Measurements from ENCODE around the gene PLA2G4D. TPM values are rescaled to one million over a fixed set of nuclear protein-coding genes. Genes with fewer than 3 reads are reported as not detected.

The PLA2G4D gene
- total RNA-seq, 1 donor from 2014 or later: not detected

DNA sequence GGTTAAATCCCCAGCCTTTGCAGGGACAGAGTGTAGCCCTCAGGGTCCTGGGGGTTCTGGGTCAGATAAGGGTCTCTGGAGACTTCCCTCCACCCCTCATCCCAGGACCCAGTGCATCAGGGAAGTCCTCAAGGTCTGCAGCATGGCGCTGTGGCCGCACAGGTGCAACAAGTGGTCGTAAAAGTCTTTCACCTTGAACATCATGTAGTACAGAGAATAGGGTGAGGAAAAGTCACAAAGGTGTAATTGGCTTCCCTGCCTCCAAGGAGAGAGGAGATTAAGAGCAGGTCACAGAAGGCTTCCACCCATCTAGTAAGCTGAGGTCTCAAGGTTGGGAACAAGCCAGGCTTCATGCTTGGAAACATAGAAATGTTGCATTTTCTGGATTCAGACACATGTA lies 29.2 kb upstream of the PLA2G4D start:
- Mint-ChIP-seq H3K4me3 (no peak overlapping the region), H3K27ac (ENCODE audit: unreplicated experiment) (no peak overlapping the region), H3K36me3 (ENCODE audit: low read depth) (no peaks in the 10 kb centered on the region), H3K4me1 (peaks cover 8% of the 10 kb centered on the region), H3K27me3 (ENCODE audit: low read depth) (peaks cover 9% of the 10 kb centered on the region), H3K9me3 (no peaks in the 10 kb centered on the region)
- TF ChIP-seq, protein P1, sequence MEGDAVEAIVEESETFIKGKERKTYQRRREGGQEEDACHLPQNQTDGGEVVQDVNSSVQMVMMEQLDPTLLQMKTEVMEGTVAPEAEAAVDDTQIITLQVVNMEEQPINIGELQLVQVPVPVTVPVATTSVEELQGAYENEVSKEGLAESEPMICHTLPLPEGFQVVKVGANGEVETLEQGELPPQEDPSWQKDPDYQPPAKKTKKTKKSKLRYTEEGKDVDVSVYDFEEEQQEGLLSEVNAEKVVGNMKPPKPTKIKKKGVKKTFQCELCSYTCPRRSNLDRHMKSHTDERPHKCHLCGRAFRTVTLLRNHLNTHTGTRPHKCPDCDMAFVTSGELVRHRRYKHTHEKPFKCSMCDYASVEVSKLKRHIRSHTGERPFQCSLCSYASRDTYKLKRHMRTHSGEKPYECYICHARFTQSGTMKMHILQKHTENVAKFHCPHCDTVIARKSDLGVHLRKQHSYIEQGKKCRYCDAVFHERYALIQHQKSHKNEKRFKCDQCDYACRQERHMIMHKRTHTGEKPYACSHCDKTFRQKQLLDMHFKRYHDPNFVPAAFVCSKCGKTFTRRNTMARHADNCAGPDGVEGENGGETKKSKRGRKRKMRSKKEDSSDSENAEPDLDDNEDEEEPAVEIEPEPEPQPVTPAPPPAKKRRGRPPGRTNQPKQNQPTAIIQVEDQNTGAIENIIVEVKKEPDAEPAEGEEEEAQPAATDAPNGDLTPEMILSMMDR (conservative IDR thresholded peaks at IDR 0.05): no peak
- no peak for DNase-seq (ENCODE audit: low read depth, low spot score)

DNA sequence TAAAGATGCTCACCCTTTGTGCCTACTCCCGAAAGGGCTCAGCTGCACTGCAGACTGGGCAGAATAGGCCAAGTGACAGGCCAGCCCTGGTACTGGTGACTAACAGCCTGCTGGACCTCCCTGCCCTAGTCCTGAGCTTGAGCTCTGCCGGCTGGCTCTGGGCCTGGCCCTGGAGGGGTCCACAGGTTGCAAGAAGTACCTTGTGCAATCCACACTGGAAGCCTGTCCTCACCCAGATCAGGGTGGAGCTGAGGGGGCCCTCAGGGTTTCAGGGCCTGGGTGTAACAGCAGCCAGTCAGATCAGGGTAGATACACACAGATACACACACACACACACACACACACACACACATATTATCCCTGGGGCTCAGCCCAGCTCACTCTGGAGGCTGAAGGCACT lies 27.3 kb upstream of the PLA2G4D start:
- Mint-ChIP-seq H3K27me3 (ENCODE audit: low read depth) (peaks cover 3% of the 10 kb centered on the region), H3K4me3 (no peak overlapping the region), H3K4me1 (peaks cover 10% of the 10 kb centered on the region), H3K27ac (ENCODE audit: unreplicated experiment) (no peak overlapping the region), H3K36me3 (ENCODE audit: low read depth) (no peaks in the 10 kb centered on the region), H3K9me3 (no peaks in the 10 kb centered on the region)
- TF ChIP-seq, protein P1 (conservative IDR thresholded peaks at IDR 0.05): no peak
- no peak for DNase-seq (ENCODE audit: low read depth, low spot score)

DNA sequence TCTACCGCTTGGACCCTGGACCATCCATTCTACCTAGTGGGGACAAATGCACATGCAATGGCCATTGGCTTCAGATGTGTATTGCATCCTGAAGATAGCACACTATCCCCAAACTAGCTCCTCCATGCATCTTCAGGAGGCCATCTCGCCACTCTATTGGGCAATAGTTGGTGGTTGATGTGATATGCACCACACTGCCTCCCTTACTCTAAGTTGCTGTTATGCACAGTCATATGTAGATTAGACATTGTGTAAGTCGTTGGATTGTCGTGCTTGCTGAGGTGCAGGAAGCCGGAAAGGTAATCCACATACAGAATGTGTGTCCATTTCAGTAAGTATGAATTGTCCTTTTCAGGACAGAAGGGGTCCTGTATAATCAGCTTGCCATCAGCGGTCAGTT lies 26.7 kb upstream of the PLA2G4D start:
- no peak for DNase-seq (ENCODE audit: low read depth, low spot score)
- H3K4me1 Mint-ChIP-seq: peaks cover 10% of the 10 kb centered on the region
- TF ChIP-seq, protein P1 (conservative IDR thresholded peaks at IDR 0.05): no peak
- no peaks in the 10 kb centered on the region for H3K36me3 Mint-ChIP-seq (ENCODE audit: low read depth)
- H3K27me3 Mint-ChIP-seq (ENCODE audit: low read depth): peaks cover 3% of the 10 kb centered on the region
- H3K27ac Mint-ChIP-seq (ENCODE audit: unreplicated experiment): no peak overlapping the region
- peaks cover 4% of the 10 kb centered on the region for H3K9me3 Mint-ChIP-seq
- no peak overlapping the region for H3K4me3 Mint-ChIP-seq

DNA sequence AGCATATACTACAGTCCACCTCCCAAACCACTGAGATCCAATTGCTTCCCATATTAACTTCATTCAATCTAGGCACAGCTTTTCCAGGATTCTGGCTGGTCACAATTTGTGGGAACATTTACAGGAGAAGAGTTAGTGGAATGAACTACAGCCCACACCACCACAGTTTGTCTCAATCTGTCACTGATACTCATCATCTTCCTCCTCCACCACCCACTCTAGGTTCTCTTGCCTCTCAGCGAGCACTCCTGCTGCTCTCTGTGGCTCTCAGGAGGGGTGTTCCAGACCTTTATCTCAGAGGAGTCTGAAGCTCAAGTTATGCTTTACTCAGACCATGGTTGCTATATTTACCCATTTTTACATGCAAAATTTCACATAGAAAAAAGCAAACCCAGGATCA lies 25.9 kb upstream of the PLA2G4D start:
- no peak overlapping the region for H3K27ac Mint-ChIP-seq (ENCODE audit: unreplicated experiment)
- TF ChIP-seq, protein P1 (conservative IDR thresholded peaks at IDR 0.05): no peak
- no peak overlapping the region for H3K4me3 Mint-ChIP-seq

DNA sequence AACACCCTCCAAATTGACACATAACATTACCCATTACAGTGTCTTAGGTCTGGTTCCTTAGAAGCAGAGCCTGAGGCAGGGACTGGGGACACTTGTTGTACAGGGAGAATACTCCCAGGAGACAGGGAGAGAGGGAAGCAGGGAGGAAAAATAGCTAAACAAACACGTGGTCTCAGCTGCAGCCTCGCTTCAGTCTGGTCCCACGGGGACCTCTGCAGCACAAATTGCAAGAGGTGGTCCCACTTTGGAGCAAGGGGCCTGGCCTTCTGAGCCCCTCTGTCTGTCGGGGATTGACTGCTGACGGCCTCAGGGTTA lies 25.0 kb upstream of the PLA2G4D start:
- Mint-ChIP-seq H3K27ac (ENCODE audit: unreplicated experiment) (no peak overlapping the region), H3K4me1 (peaks cover 10% of the 10 kb centered on the region), H3K4me3 (no peak overlapping the region), H3K27me3 (ENCODE audit: low read depth) (peaks cover 9% of the 10 kb centered on the region), H3K36me3 (ENCODE audit: low read depth) (no peaks in the 10 kb centered on the region), H3K9me3 (peaks cover 6% of the 10 kb centered on the region)
- TF ChIP-seq, protein P1 (conservative IDR thresholded peaks at IDR 0.05): no peak
- DNase-seq (ENCODE audit: low read depth, low spot score): no peak

More for the DNA sequence above, 25.9 kb upstream of the PLA2G4D start:
- Mint-ChIP-seq H3K27me3 (ENCODE audit: low read depth) (peaks cover 7% of the 10 kb centered on the region), H3K36me3 (ENCODE audit: low read depth) (no peaks in the 10 kb centered on the region), H3K9me3 (peaks cover 6% of the 10 kb centered on the region), H3K4me1 (peaks cover 10% of the 10 kb centered on the region)
- no peak for DNase-seq (ENCODE audit: low read depth, low spot score)

All from neural crest cell (in vitro differentiated cells).